Astrocyte (in vitro differentiated cells and primary cell): ENCODE data around the gene NKX1-1.

ENCODE experiments used
- EZH2 ChIP-seq: IDR thresholded peaks from 2 replicates; pipeline ENCODE4 v1.6.1; 2012; ENCODE audit warnings: mild to moderate bottlenecking, low read length, inconsistent platforms; ENCODE audit not compliant: insufficient read depth
- TF ChIP-seq, protein P1 (sequence below): IDR thresholded peaks from 2 replicates; pipeline ENCODE4 v1.5.1; 2011; ENCODE audit warnings: low read depth, mild to moderate bottlenecking, inconsistent platforms, low read length, moderate library complexity; ENCODE audit not compliant: insufficient read depth

- TF ChIP-seq EZH2: no peak
- TF ChIP-seq, protein P1, sequence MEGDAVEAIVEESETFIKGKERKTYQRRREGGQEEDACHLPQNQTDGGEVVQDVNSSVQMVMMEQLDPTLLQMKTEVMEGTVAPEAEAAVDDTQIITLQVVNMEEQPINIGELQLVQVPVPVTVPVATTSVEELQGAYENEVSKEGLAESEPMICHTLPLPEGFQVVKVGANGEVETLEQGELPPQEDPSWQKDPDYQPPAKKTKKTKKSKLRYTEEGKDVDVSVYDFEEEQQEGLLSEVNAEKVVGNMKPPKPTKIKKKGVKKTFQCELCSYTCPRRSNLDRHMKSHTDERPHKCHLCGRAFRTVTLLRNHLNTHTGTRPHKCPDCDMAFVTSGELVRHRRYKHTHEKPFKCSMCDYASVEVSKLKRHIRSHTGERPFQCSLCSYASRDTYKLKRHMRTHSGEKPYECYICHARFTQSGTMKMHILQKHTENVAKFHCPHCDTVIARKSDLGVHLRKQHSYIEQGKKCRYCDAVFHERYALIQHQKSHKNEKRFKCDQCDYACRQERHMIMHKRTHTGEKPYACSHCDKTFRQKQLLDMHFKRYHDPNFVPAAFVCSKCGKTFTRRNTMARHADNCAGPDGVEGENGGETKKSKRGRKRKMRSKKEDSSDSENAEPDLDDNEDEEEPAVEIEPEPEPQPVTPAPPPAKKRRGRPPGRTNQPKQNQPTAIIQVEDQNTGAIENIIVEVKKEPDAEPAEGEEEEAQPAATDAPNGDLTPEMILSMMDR: no peak
Observed at GRCh38 chr4:1375761-1376322, 30.4 kb downstream of the NKX1-1 start.
